Gastroesophageal sphincter (tissue), 4 donors: ENCODE results near the gene SLC29A3. TPM values are rescaled to one million over a fixed set of nuclear protein-coding genes. Genes with fewer than 3 reads are reported as not detected.

Experiments used
- ATAC-seq: fragments of 150-250 bp; one replicate; pipeline ENCODE4 v1.9.1; 2016; ENCODE audit warnings: mild to moderate bottlenecking, moderate library complexity
- H3K27ac ChIP-seq, 4 donors: fragments of 200-600 bp; sonication (generic) in 3 of 4; 1 replicate in 3 of 4; 2 replicates in 1 of 4; pipeline ENCODE4 v1.5.1; 2016 to 2019
- H3K27me3 ChIP-seq: fragments of 200-600 bp; sonication (generic); one replicate; pipeline ENCODE4 v1.5.1; 2019
- H3K36me3 ChIP-seq, 2 donors: fragments of 200-600 bp; sonication (generic); one replicate each; pipeline ENCODE4 v1.5.1; 2019; ENCODE audit warnings: control low read depth in 1 of 2
- H3K4me1 ChIP-seq, 3 donors: fragments of 200-600 bp; sonication (generic); 1 replicate in 2 of 3; 2 replicates in 1 of 3; pipeline ENCODE4 v1.5.1; 2016 to 2019; ENCODE audit warnings: control low read depth in 2 of 3
- H3K4me3 ChIP-seq, 2 donors: fragments of 200-600 bp; sonication (generic); one replicate each; pipeline ENCODE4 v1.5.1; 2019; ENCODE audit warnings: mild to moderate bottlenecking in 1 of 2, moderate library complexity in 1 of 2
- H3K9me3 ChIP-seq, 3 donors: fragments of 200-600 bp; sonication (generic); one replicate each; pipeline ENCODE4 v1.5.1; 2017 to 2019; ENCODE audit warnings: control low read depth in 2 of 3
- EP300 ChIP-seq: sonication (generic); formaldehyde crosslinking; IDR thresholded peaks from one replicate; pipeline ENCODE4 v1.6.1; 2017; ENCODE audit warnings: antibody characterized with exemption, mild to moderate bottlenecking
- POLR2A ChIP-seq, 2 donors: fragments of 450-650 bp; IDR thresholded peaks; one replicate each; pipeline ENCODE4 v1.6.1; 2017; ENCODE audit warnings: antibody characterized with exemption in 2 of 2, mild to moderate bottlenecking in 2 of 2, moderate library complexity in 1 of 2
- POLR2AphosphoS5 ChIP-seq: sonication (generic); formaldehyde crosslinking; IDR thresholded peaks from one replicate; pipeline ENCODE4 v1.6.1; 2017; ENCODE audit warnings: antibody characterized with exemption
- WGBS, 2 donors: methylation state at CpG; one replicate each; pipeline ENCODE4 v1.1.5; 2018; ENCODE audit warnings: low coverage in 1 of 2; 5-methylcytosine and 5-hydroxymethylcytosine counted together
- total RNA-seq, 4 donors: library from RNA; depleted of rRNA; stranded (reverse); fragments of >200 nt; gene quantifications; one replicate each; pipeline ENCODE4 v1.1.0, GENCODE V29; 2016
- TF ChIP-seq, protein P1 (sequence below), 4 experiments: fragments of 200-600 bp in 2 of 4; fragments of 450-650 bp in 2 of 4; sonication (generic) in 1 of 4; IDR thresholded peaks; one replicate each; pipeline ENCODE4 v1.5.1; 2017 to 2019; ENCODE audit warnings: antibody characterized with exemption in 4 of 4, mild to moderate bottlenecking in 2 of 4, moderate library complexity in 2 of 4

The SLC29A3 gene
- total RNA-seq, 4 donors from 2014 or later = 3.3 to 9.8 (median 4.9) TPM

DNA sequence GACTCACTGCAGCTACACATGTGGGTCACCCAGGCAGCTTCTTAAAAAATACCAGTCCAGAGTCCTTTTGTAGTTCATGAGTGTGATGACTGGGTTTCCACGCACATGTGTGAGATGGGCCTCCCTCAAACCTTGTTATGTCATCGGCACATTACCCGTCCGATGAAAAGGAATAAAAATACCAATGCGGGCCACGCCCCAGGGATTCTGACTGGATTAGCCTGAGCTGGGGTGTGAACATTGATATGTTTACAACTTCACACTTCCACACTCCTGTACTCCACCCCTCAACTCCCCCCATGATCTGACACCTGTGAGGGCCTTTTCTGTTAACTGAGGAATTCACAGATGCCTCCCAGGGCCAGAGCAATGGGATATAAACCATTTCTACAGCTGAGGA lies 6.2 kb downstream of the SLC29A3 start:
- H3K9me3 ChIP-seq = no peaks in the 10 kb centered on the region
- ATAC-seq = no peak
- H3K4me3 ChIP-seq = no peak overlapping the region
- H3K27ac ChIP-seq = no peak overlapping the region
- TF ChIP-seq EP300 (no peak), POLR2AphosphoS5 (no peak), POLR2A (IDR thresholded peaks at IDR 0.05) (no peak)
- TF ChIP-seq, protein P1, sequence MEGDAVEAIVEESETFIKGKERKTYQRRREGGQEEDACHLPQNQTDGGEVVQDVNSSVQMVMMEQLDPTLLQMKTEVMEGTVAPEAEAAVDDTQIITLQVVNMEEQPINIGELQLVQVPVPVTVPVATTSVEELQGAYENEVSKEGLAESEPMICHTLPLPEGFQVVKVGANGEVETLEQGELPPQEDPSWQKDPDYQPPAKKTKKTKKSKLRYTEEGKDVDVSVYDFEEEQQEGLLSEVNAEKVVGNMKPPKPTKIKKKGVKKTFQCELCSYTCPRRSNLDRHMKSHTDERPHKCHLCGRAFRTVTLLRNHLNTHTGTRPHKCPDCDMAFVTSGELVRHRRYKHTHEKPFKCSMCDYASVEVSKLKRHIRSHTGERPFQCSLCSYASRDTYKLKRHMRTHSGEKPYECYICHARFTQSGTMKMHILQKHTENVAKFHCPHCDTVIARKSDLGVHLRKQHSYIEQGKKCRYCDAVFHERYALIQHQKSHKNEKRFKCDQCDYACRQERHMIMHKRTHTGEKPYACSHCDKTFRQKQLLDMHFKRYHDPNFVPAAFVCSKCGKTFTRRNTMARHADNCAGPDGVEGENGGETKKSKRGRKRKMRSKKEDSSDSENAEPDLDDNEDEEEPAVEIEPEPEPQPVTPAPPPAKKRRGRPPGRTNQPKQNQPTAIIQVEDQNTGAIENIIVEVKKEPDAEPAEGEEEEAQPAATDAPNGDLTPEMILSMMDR (IDR thresholded peaks at IDR 0.05) = no peak
- H3K4me1 ChIP-seq = peaks cover 0 to 8% (median 0%) of the 10 kb centered on the region in 3 donors
- no peaks in the 10 kb centered on the region for H3K27me3 ChIP-seq
- H3K36me3 ChIP-seq = peaks cover 0 to 79% of the 10 kb centered on the region in 2 donors
- WGBS, 2 donors = 84 to 89% methylated on average over 3 to 6 of the region's 6 CpGs

DNA sequence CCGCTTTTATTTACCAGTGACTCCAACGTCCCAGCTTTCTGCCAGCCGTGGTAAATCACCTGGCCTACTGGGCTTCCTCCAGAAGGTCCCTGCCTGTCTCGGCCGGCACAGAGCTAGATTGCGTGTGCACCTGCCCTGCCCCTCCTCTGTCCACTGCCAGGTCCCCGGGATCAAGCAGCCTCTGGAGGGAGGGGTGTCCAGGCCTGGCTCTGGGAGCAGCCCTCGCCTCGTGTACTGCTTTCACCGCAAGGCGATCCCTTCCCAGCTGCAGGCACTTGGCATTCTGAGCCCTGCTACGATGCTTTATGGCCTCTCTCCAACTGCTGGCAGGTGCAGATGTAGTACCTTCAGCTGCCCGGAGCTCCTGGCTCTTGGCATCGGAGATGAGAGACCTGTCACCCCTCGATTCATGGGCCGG lies 7.4 kb downstream of the SLC29A3 start:
- ATAC-seq = no peak
- WGBS, 2 donors = 83% methylated on average over 1 of the region's 16 CpGs; no CpG with 5 or more reads in 1 of the 2 donors
- TF ChIP-seq POLR2AphosphoS5 = no peak
- TF ChIP-seq, protein P1 (IDR thresholded peaks at IDR 0.05) = no peak
- TF ChIP-seq EP300 = no peak
- no peak for TF ChIP-seq POLR2A (IDR thresholded peaks at IDR 0.05)

DNA sequence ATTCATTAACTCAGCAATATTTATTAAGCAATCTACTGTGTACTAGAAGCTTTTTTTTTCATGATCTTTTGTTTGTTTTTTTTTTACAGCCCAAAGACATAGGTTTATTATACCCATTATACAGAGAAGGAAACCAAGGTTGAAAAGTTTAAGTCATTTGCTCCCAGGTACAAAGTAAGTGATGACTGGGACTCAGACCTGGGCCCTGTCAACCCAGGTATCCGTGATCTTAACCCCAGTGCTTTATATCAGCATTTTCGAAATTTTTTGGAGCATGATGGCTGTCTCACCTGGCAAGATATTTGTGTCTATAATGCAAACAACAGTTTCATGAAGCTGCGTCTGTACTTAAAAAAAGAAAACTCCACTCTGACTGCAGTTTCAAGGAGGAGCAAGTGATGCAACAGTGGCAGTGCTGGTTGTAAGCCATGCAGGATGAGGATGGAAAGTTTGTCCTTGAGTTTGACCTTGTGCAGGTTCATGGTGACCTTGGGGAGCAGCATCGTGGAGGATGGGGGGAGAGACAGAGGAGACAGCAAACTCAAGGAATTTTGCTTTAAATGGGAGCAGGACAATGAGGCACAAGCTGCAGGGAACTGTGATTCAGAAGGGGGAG lies 11.8 kb downstream of the SLC29A3 start:
- H3K4me3 ChIP-seq = no peak overlapping the region
- 72 to 84% methylated on average over 4 of the region's 4 CpGs for WGBS, 2 donors
- H3K27me3 ChIP-seq = no peaks in the 10 kb centered on the region
- H3K27ac ChIP-seq = no peak overlapping the region
- no peaks in the 10 kb centered on the region for H3K9me3 ChIP-seq
- peaks cover 0 to 74% of the 10 kb centered on the region in 2 donors for H3K36me3 ChIP-seq
- TF ChIP-seq, protein P1 (IDR thresholded peaks at IDR 0.05) = no peak
- TF ChIP-seq POLR2AphosphoS5 (no peak), EP300 (no peak), POLR2A (IDR thresholded peaks at IDR 0.05) (no peak)
- no peak for ATAC-seq
- H3K4me1 ChIP-seq = no peaks in the 10 kb centered on the region

More for the DNA sequence above, 7.4 kb downstream of the SLC29A3 start:
- Histone ChIP-seq H3K9me3 (no peaks in the 10 kb centered on the region), H3K4me1 (no peaks in the 10 kb centered on the region), H3K27ac (no peak overlapping the region), H3K36me3 (peaks cover 0 to 89% of the 10 kb centered on the region in 2 donors), H3K27me3 (no peaks in the 10 kb centered on the region), H3K4me3 (no peak overlapping the region)

DNA sequence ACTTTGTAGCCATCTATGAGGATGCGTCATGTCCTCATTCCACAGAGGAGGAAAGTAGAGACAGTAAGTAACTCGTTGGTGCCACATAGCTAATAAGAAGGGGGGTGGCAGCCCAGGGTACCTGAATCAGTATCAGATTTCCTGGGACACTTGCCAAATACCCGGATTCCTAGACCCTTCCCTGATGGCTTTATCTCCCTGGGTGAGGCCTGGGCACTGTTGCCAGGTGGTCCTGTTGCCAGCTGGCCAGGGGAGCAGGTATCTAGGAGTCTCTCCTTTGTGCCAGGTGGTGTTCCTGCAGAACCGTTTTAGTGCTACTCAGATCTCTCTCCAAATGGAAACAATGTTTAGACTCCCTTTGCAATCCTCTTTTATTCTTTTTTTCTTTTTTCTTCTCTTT lies 12.7 kb downstream of the SLC29A3 start:
- no peaks in the 10 kb centered on the region for H3K4me1 ChIP-seq
- TF ChIP-seq POLR2AphosphoS5 (no peak), EP300 (no peak), POLR2A (IDR thresholded peaks at IDR 0.05) (no peak)
- TF ChIP-seq, protein P1 (IDR thresholded peaks at IDR 0.05) = no peak
- no peak overlapping the region for H3K27ac ChIP-seq
- no peaks in the 10 kb centered on the region for H3K9me3 ChIP-seq
- H3K4me3 ChIP-seq = no peak overlapping the region
- 54% methylated on average over 4 of the region's 4 CpGs; no CpG with 5 or more reads in 1 of the 2 donors for WGBS, 2 donors
- H3K36me3 ChIP-seq = peaks cover 0 to 65% of the 10 kb centered on the region in 2 donors
- no peaks in the 10 kb centered on the region for H3K27me3 ChIP-seq
- no peak for ATAC-seq

DNA sequence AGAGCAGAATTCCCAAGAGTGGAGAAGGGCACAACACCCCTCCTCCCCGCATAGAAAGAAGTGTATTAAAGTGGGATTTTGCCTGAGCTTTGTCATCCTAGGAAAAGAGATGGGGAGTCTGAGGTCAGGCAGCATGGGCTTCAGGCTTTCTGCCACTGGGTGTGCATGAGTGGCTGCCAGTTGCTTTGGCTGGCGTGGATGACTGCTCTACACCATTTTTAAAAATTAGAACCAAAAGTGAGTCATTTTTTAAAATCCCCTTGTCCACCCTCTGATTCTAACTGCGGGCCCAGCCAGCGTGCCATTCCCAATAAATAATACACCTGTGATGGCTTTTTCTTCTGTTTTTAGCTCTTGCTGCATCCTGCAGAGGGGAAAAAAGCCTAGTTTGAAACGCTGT lies 13.4 kb downstream of the SLC29A3 start:
- Histone ChIP-seq H3K27me3 (no peaks in the 10 kb centered on the region), H3K4me3 (no peak overlapping the region), H3K4me1 (no peaks in the 10 kb centered on the region), H3K36me3 (peaks cover 0 to 65% of the 10 kb centered on the region in 2 donors), H3K9me3 (no peaks in the 10 kb centered on the region), H3K27ac (no peak overlapping the region)
- TF ChIP-seq POLR2AphosphoS5 (no peak), POLR2A (IDR thresholded peaks at IDR 0.05) (no peak), EP300 (no peak)
- TF ChIP-seq, protein P1 (IDR thresholded peaks at IDR 0.05) = no peak
- no peak for ATAC-seq
- 74 to 85% methylated on average over 4 of the region's 5 CpGs for WGBS, 2 donors
